Body of pancreas (tissue), 4 donors: ENCODE results near the gene PLEKHG2. TPM values are rescaled to one million over a fixed set of nuclear protein-coding genes. Genes with fewer than 3 reads are reported as not detected.
A peak's percentile ranks its signal among the peaks of the same experiment; 100 is the strongest.

Experiments
- ATAC-seq: fragments of 150-250 bp; one replicate; pipeline ENCODE4 v1.9.1; 2016
- DNase-seq, 4 donors: peaks; one replicate each; pipeline ENCODE4 v3.0.0-alpha.2; 2019
- H3K27ac ChIP-seq, 4 donors: fragments of 200-600 bp; sonication (generic); 1 replicate in 3 of 4; 2 replicates in 1 of 4; pipeline versions ENCODE4 v1.5.1 to v1.6.1; 2016 to 2019; ENCODE audit warnings: mild to moderate bottlenecking in 1 of 4, mixed read lengths in 1 of 4, moderate library complexity in 1 of 4
- H3K27me3 ChIP-seq, 2 donors: fragments of 200-600 bp; sonication (generic); one replicate each; pipeline ENCODE4 v1.6.0; 2016; ENCODE audit warnings: mild to moderate bottlenecking in 1 of 2
- H3K36me3 ChIP-seq, 2 donors: fragments of 200-600 bp; sonication (generic); replicated peaks in 1 of 2; 2 replicates each; pipeline ENCODE4 v1.5.1; 2016; ENCODE audit warnings: low read depth in 2 of 2; ENCODE audit not compliant: insufficient read depth in 1 of 2
- H3K4me1 ChIP-seq: fragments of 200-600 bp; sonication (generic); one replicate; pipeline ENCODE4 v1.6.0; 2016
- H3K4me3 ChIP-seq, 2 donors: fragments of 200-600 bp; sonication (generic); 1 replicate in 1 of 2; 2 replicates in 1 of 2; pipeline ENCODE4 v1.5.1; 2016 to 2019
- H3K9me3 ChIP-seq, 3 donors: fragments of 200-600 bp; sonication (generic); 1 replicate in 2 of 3; 2 replicates in 1 of 3; pipeline ENCODE4 v1.5.1; 2016
- POLR2A ChIP-seq, 3 donors: fragments of 450-650 bp; IDR thresholded peaks; one replicate each; pipeline ENCODE4 v1.6.1; 2016; ENCODE audit warnings: antibody characterized with exemption in 3 of 3, mild to moderate bottlenecking in 2 of 3
- WGBS, 2 donors: methylation state at CpG; one replicate each; pipeline ENCODE4 v1.1.5; 2017; 5-methylcytosine and 5-hydroxymethylcytosine counted together
- intact Hi-C: fragments of 100-400 bp; cut with DNase I; formaldehyde crosslinking; loops from one replicate; pipeline ENCODE4 v1.15.1; 2023
- total RNA-seq, 2 donors: library from RNA; depleted of rRNA; stranded (reverse); fragments of >200 nt; gene quantifications; one replicate each; pipeline ENCODE4 v1.1.0, GENCODE V29; 2016
- TF ChIP-seq, protein P1 (sequence below), 7 experiments: fragments of 450-650 bp in 4 of 7; fragments of 200-600 bp in 3 of 7; sonication (generic) in 3 of 7; IDR thresholded peaks; one replicate each; pipeline ENCODE4 v1.5.1; 2016 to 2019; ENCODE audit warnings: antibody characterized with exemption in 7 of 7

The PLEKHG2 gene
- total RNA-seq, 2 donors from 2014 or later, result 6.7 to 13.2 TPM

DNA sequence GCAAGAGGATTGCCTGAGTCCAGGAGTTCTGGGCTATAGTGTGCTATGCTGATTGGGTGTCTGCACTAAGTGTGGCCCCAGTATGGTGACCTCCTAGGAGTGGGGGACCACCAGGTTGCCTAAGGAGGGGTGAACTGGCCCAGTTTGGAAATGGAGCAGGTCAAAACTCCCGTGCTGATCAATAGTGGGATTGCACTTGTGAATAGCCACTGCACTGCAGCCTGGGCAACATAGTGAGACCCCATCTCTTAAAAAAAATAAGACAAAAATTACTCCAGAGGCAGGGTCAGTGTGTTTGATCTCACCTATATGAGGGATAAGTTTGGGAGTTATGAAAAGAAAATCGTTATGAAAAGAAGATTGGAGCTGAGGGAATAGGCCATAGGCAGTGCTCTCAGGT, 43.3 kb upstream of the PLEKHG2 start:
- no peak for TF ChIP-seq POLR2A (IDR thresholded peaks at IDR 0.05)
- TF ChIP-seq, protein P1, sequence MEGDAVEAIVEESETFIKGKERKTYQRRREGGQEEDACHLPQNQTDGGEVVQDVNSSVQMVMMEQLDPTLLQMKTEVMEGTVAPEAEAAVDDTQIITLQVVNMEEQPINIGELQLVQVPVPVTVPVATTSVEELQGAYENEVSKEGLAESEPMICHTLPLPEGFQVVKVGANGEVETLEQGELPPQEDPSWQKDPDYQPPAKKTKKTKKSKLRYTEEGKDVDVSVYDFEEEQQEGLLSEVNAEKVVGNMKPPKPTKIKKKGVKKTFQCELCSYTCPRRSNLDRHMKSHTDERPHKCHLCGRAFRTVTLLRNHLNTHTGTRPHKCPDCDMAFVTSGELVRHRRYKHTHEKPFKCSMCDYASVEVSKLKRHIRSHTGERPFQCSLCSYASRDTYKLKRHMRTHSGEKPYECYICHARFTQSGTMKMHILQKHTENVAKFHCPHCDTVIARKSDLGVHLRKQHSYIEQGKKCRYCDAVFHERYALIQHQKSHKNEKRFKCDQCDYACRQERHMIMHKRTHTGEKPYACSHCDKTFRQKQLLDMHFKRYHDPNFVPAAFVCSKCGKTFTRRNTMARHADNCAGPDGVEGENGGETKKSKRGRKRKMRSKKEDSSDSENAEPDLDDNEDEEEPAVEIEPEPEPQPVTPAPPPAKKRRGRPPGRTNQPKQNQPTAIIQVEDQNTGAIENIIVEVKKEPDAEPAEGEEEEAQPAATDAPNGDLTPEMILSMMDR (IDR thresholded peaks at IDR 0.05), result no peak
- no peaks in the 10 kb centered on the region for H3K27me3 ChIP-seq
- ATAC-seq (no peak), DNase-seq (no peak)
- no peak overlapping the region for H3K4me3 ChIP-seq
- peaks cover 8% of the 10 kb centered on the region for H3K4me1 ChIP-seq
- H3K36me3 ChIP-seq, result peaks cover 0 to 10% of the 10 kb centered on the region in 2 donors
- no peak overlapping the region for H3K27ac ChIP-seq
- intact Hi-C loops, result no loop called here
- no peaks in the 10 kb centered on the region for H3K9me3 ChIP-seq
- WGBS, 2 donors, result 72 to 73% methylated on average over 2 of the region's 2 CpGs

DNA sequence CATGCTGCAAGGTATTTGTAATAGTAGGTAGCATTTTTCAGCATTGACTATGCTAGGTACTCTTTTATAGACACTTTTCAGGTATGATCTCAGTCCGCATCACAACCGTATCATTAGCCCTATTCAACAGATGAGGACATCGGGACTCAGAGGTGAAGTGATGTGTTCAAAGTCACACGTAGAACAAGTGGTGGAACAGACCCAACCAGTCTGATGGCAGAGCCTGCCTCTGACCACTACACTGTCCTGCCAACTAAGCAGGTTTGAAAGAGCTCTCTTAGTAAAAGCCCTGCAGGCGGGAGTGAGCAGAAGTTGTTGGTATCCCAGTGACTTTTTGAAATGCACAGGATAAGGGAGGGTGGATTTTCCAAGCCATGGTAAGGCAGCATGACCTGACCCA, 41.7 kb upstream of the PLEKHG2 start:
- 87 to 89% methylated on average over 5 of the region's 5 CpGs for WGBS, 2 donors
- no peak for TF ChIP-seq POLR2A (IDR thresholded peaks at IDR 0.05)
- peaks cover 8% of the 10 kb centered on the region for H3K4me1 ChIP-seq
- H3K36me3 ChIP-seq, result peaks cover 0 to 10% of the 10 kb centered on the region in 2 donors
- no peak for DNase-seq
- no peak overlapping the region for H3K4me3 ChIP-seq
- no peaks in the 10 kb centered on the region for H3K9me3 ChIP-seq
- H3K27me3 ChIP-seq, result no peaks in the 10 kb centered on the region
- no peak overlapping the region for H3K27ac ChIP-seq
- intact Hi-C loops, result no loop called here
- no peak for ATAC-seq

DNA sequence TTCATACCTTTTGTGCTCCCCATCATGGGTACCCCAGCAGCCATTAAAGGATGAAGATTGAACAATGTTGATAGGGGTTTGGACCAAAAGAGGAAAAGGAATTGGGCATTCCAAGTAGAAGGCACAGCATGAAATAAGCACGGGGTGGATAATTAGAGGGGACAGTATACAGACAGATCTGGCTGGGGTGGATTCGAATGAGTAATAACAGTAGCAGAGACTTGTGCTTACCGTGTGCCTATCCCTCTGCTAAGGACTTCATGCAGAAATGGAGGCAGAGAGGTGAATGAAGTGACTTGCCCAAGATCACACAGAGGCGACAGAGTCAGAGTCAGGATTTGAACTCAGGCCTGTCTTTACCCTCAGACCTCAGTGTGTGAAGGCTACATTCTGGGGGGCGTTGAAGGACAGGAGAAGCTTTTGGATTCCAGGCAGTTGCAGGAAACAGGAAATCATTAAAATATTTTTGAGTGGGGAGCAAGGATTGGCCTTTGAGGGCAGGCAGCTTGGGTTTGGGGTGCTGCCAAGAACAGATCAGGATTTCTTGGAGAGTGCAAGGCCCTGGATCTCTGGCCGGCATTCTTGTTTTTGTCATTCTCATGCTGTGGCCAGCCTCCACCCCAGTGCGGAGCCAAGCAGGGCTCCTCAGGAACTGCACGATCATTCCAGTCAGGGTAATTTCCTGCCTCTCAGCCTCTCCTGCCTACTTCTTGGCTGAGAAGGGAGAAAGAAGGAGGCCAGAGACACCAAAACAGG, 40.2 kb upstream of the PLEKHG2 start:
- WGBS, 2 donors, result 64 to 69% methylated on average over 8 of the region's 8 CpGs
- DNase-seq (peak; percentile 54 to 77 (median 67)), ATAC-seq (peak; percentile 82)
- peaks cover 0 to 19% of the 10 kb centered on the region in 2 donors for H3K36me3 ChIP-seq
- no peak for TF ChIP-seq POLR2A (IDR thresholded peaks at IDR 0.05)
- TF ChIP-seq, protein P1 (IDR thresholded peaks at IDR 0.05), result no peak
- no peak overlapping the region for H3K4me3 ChIP-seq
- intact Hi-C loops, result no loop called here
- no peaks in the 10 kb centered on the region for H3K27me3 ChIP-seq
- no peaks in the 10 kb centered on the region for H3K9me3 ChIP-seq
- peaks cover 8% of the 10 kb centered on the region for H3K4me1 ChIP-seq
- H3K27ac ChIP-seq, result peak overlapping the region; percentile 45 to 71 (median 65)

DNA sequence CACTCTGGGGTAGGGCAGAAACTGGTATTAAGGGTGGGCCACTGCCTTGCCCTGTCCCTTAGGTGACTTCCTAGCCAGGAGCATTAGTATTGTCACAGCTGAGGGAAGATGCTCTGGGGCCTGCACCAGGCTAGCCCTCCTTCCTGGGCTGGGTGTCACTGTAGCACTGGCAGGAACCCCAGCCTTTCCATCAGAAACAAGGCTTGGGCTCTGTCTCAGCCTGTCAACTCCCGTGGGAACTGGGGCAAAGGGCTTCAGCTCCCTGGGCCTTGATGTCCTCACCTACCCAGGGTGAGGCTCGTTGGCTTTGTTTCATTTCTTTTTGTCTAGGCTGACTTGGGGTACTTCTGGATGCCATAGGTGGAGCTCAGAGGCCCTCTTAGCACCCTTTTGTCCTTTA, 39.5 kb upstream of the PLEKHG2 start:
- 62 to 77% methylated on average over 2 of the region's 2 CpGs for WGBS, 2 donors
- peak overlapping the region; percentile 45 to 71 (median 65) for H3K27ac ChIP-seq

DNA sequence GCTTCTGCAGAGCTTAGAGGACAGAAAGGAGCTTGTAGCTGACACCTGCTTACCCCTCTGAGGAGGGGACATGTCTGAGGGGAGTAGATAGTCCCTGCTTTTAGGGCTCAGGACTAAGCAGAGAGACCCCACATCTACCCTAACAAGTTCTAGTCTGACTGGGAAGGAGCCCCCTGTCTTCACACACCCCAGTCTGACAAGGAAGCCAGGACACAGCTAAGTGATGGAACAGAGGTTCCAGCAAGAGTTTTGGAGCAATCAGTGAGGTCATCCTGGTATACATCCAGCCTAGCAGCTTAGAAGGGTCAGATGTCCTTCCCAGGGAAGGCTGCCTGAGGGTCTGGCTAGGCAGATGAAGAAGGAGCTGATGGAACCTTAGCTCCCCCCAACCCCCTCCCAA, 36.5 kb upstream of the PLEKHG2 start:
- Histone ChIP-seq H3K4me3 (no peak overlapping the region), H3K27ac (no peak overlapping the region), H3K4me1 (peaks cover 8% of the 10 kb centered on the region), H3K36me3 (peaks cover 5 to 32% of the 10 kb centered on the region in 2 donors), H3K9me3 (no peaks in the 10 kb centered on the region), H3K27me3 (no peaks in the 10 kb centered on the region)
- no peak for TF ChIP-seq POLR2A (IDR thresholded peaks at IDR 0.05)
- TF ChIP-seq, protein P1 (IDR thresholded peaks at IDR 0.05), result no peak
- intact Hi-C loops, result no loop called here
- no peak for ATAC-seq
- DNase-seq, result no peak

More for the DNA sequence above, 39.5 kb upstream of the PLEKHG2 start:
- no peak for DNase-seq
- Histone ChIP-seq H3K36me3 (peaks cover 0 to 25% of the 10 kb centered on the region in 2 donors), H3K9me3 (no peaks in the 10 kb centered on the region), H3K4me1 (peaks cover 8% of the 10 kb centered on the region), H3K4me3 (no peak overlapping the region), H3K27me3 (no peaks in the 10 kb centered on the region)
- TF ChIP-seq POLR2A (IDR thresholded peaks at IDR 0.05), result no peak
- TF ChIP-seq, protein P1 (IDR thresholded peaks at IDR 0.05), result no peak
- no peak for ATAC-seq
- intact Hi-C loops, result no loop called here
